SU-DHL-6 (cell line): ENCODE data around the gene EXOC4.

ENCODE experiments used
- H2AFZ ChIP-seq: fragments of 200-600 bp; sonication (generic); 2 replicates; pipeline ENCODE4 v1.6.1; 2014; ENCODE audit warnings: low read depth, mild to moderate bottlenecking, moderate library complexity, mixed read lengths, antibody characterized with exemption, low read length; ENCODE audit not compliant: severe bottlenecking
- H3F3A ChIP-seq: fragments of 200-600 bp; shearing (Covaris generic); 2 replicates; pipeline ENCODE4 v1.6.0; 2016; ENCODE audit warnings: antibody characterized with exemption, mild to moderate bottlenecking; ENCODE audit not compliant: insufficient read depth
- H3K27ac ChIP-seq: fragments of 200-600 bp; sonication (generic); 2 replicates; pipeline ENCODE4 v1.5.1; 2016; ENCODE audit warnings: low read depth, mild to moderate bottlenecking, low read length, moderate library complexity, mixed read lengths
- H3K27me3 ChIP-seq: fragments of 200-600 bp; sonication (generic), shearing (Covaris generic); 2 replicates; pipeline ENCODE4 v1.6.0; 2014; ENCODE audit warnings: mild to moderate bottlenecking, low read length
- H3K36me3 ChIP-seq: fragments of 200-600 bp; sonication (generic); 2 replicates; pipeline ENCODE4 v1.6.1; 2014; ENCODE audit warnings: mild to moderate bottlenecking, low read length, mixed read lengths
- H3K4me2 ChIP-seq: fragments of 300-600, 200-600 bp; shearing (Covaris generic), sonication (generic); 2 replicates; pipeline ENCODE4 v1.6.0; 2014; ENCODE audit warnings: low read length, low read depth, mild to moderate bottlenecking; ENCODE audit not compliant: poor library complexity, severe bottlenecking
- H3K4me3 ChIP-seq: fragments of 200-600 bp; sonication (generic); 2 replicates; pipeline ENCODE4 v1.5.1; 2014; ENCODE audit warnings: antibody characterized with exemption, low read length, mild to moderate bottlenecking, mixed read lengths; ENCODE audit not compliant: insufficient read depth, poor library complexity, severe bottlenecking
- H3K79me2 ChIP-seq: fragments of 200-600 bp; sonication (generic); 2 replicates; pipeline ENCODE4 v1.6.1; 2014; ENCODE audit warnings: mild to moderate bottlenecking, low read length, moderate library complexity; ENCODE audit not compliant: insufficient read depth
- H3K9ac ChIP-seq: fragments of 200-600 bp; sonication (generic); 2 replicates; pipeline ENCODE4 v1.7.0; 2014; ENCODE audit warnings: mild to moderate bottlenecking, low read length
- H3K9me2 ChIP-seq: fragments of 200-600 bp; sonication (generic); replicated peaks from 2 replicates; pipeline ENCODE4 v1.6.1; 2014; ENCODE audit warnings: low read length; ENCODE audit not compliant: insufficient read depth
- H3K9me3 ChIP-seq: fragments of 200-600 bp; sonication (generic); 2 replicates; pipeline ENCODE4 v1.6.1; 2014; ENCODE audit warnings: low read length, mixed read lengths; ENCODE audit not compliant: insufficient read depth
- H4K20me1 ChIP-seq: fragments of 200-600 bp; sonication (generic); 2 replicates; pipeline ENCODE4 v1.6.1; 2014; ENCODE audit warnings: low read depth, mild to moderate bottlenecking, antibody characterized with exemption, low read length, moderate library complexity, mixed read lengths
- EZH2phosphoT487 ChIP-seq: fragments of 200-600 bp; sonication (generic), shearing (Covaris generic); conservative IDR thresholded peaks from 2 replicates; pipeline ENCODE4 v1.6.1; 2018; ENCODE audit warnings: mild to moderate bottlenecking, antibody characterized with exemption, low read length, moderate library complexity, mixed read lengths
- TF ChIP-seq, protein P1 (sequence below): fragments of 200-600 bp; sonication (generic); IDR thresholded peaks from one replicate; pipeline ENCODE4 v1.5.1; 2017; ENCODE audit warnings: antibody characterized with exemption, mild to moderate bottlenecking, low read length, moderate library complexity; ENCODE audit not compliant: insufficient read depth, poor library complexity, severe bottlenecking

Gene EXOC4

DNA sequence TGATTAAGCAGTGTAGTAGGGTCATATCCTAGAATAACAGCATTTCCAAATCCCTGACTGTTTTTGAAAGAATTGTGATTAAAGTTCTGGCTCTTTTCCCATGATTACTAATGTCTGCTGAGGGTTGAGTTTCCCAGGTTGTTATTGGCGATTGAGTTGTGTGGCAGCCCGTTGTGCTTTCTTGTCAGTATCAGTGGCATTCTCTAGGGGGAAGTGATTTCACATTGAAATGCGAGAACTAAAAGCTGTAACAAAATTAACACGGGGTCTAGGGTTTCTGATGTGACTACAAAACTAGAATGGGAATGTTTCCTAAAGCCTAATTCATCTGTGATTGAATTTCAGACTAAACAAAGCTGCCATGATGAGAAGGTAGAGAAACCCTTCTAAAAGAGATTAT is 349.4 kb downstream of the EXOC4 start:
- Histone ChIP-seq H4K20me1 (no peaks in the 10 kb centered on the region), H3K9me3 (no peaks in the 10 kb centered on the region), H2AFZ (no peak overlapping the region), H3K27me3 (no peaks in the 10 kb centered on the region), H3K27ac (no peak overlapping the region), H3K4me3 (no peak overlapping the region), H3K4me2 (no peak overlapping the region), H3K36me3 (no peaks in the 10 kb centered on the region), H3K9me2 (no peaks in the 10 kb centered on the region), H3K9ac (no peak overlapping the region), H3F3A (no peaks in the 10 kb centered on the region), H3K79me2 (no peaks in the 10 kb centered on the region)
- TF ChIP-seq, protein P1, sequence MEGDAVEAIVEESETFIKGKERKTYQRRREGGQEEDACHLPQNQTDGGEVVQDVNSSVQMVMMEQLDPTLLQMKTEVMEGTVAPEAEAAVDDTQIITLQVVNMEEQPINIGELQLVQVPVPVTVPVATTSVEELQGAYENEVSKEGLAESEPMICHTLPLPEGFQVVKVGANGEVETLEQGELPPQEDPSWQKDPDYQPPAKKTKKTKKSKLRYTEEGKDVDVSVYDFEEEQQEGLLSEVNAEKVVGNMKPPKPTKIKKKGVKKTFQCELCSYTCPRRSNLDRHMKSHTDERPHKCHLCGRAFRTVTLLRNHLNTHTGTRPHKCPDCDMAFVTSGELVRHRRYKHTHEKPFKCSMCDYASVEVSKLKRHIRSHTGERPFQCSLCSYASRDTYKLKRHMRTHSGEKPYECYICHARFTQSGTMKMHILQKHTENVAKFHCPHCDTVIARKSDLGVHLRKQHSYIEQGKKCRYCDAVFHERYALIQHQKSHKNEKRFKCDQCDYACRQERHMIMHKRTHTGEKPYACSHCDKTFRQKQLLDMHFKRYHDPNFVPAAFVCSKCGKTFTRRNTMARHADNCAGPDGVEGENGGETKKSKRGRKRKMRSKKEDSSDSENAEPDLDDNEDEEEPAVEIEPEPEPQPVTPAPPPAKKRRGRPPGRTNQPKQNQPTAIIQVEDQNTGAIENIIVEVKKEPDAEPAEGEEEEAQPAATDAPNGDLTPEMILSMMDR, result no peak
- TF ChIP-seq EZH2phosphoT487, result no peak

DNA sequence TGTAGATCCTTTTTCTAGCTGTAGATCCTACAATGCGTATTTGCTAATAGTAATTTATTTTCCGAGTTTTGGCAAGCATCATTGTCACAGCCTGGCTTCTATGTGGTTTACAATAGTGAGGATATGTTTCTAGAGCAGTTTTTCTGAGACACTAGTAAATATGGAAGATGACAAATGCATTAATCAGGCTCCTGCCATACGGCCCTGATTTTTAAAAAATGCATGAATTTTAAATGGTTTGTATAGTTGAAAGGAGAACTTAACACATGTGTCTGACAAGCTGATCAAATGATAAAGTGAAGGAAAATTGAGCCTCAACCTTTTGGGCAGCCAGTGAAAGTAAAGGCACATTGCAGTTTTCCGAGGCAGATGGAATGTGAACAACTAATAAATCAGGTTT is 354.1 kb downstream of the EXOC4 start:
- Histone ChIP-seq H4K20me1 (no peaks in the 10 kb centered on the region), H3K9ac (no peak overlapping the region), H2AFZ (no peak overlapping the region), H3K79me2 (no peaks in the 10 kb centered on the region), H3K36me3 (no peaks in the 10 kb centered on the region), H3K9me2 (no peaks in the 10 kb centered on the region), H3F3A (no peaks in the 10 kb centered on the region), H3K9me3 (no peaks in the 10 kb centered on the region), H3K4me3 (no peak overlapping the region), H3K27ac (no peak overlapping the region), H3K4me2 (no peak overlapping the region), H3K27me3 (no peaks in the 10 kb centered on the region)
- no peak for TF ChIP-seq EZH2phosphoT487
- TF ChIP-seq, protein P1, result no peak

DNA sequence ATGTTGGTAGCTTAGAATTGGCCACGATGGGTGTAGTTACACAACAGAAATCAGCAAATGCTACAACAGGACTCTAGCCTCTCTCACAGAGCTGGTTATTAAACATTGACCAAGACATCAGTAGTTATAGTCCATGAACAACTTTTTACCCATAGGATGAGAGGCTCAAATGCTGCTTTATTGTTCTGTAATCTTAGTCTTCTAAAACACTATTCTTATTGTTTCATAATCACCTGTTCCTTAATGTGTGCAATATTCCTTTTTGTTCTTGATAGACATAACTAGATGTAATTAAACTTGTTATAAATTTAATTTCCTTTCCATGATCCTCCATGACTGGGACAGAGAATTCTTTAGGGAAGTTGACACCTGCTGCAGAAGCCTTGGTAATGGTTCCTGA is 356.9 kb downstream of the EXOC4 start:
- H3K79me2 ChIP-seq, result no peaks in the 10 kb centered on the region
- H3F3A ChIP-seq, result no peaks in the 10 kb centered on the region

More for the DNA sequence above, 356.9 kb downstream of the EXOC4 start:
- H3K4me3 ChIP-seq, result no peak overlapping the region
- no peak for TF ChIP-seq EZH2phosphoT487
- TF ChIP-seq, protein P1, result no peak
- no peak overlapping the region for H3K4me2 ChIP-seq
- no peaks in the 10 kb centered on the region for H3K27me3 ChIP-seq
- H3K9me2 ChIP-seq, result no peaks in the 10 kb centered on the region
- H3K36me3 ChIP-seq, result no peaks in the 10 kb centered on the region
- no peak overlapping the region for H2AFZ ChIP-seq
- H3K9ac ChIP-seq, result no peak overlapping the region
- no peaks in the 10 kb centered on the region for H4K20me1 ChIP-seq
- H3K9me3 ChIP-seq, result no peaks in the 10 kb centered on the region
- H3K27ac ChIP-seq, result no peak overlapping the region
